ENCODE results near the gene MMP24. TPM values are rescaled to one million over a fixed set of nuclear protein-coding genes. Genes with fewer than 3 reads are reported as not detected.

MMP24 gene
- total and polyA plus RNA-seq, 2 of the 13 experiments (the other 11 are each of a cell fraction or from before 2014, with no cell fraction given), result 0.29 to 0.35 TPM

DNA sequence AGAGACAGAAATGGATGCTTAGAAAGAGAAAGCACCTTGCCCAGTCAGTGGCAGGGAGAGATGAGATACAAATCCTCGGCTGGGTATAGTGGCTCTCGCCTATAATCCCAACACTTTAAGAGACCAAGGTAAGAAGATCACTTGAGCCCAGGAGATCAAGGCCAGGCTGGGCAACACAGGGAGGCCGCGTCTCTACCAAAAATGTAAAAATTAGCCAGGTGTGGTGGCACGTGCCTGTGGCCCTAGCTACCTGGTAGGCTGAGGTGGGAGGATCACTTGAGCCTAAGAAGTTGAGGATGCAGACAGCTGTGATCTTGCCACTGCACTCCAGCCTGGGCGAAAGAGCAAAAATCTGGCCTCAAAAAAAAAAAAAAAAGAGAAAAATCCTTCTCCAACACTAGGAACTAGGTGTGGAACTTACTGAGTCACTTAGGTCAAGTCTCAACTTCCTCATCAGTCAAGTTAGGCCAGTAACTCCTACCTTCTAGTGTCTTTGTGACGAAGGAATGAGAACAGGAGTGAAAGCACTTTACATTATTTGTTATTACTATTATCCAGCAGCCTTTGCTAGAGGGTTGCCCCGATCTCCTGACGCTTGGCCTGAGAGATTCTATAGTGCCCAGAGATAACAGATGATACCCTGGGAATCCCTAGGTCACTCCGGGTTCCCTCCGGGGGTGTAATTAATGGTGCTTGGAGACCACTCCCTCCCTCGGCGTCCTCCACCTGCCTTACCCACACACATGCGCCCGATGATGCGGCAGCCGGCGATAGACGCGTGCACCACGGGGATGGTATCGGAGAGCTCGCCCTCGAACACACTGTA, 57.2 kb downstream of the MMP24 start (continued):
- TF ChIP-seq, protein P1, sequence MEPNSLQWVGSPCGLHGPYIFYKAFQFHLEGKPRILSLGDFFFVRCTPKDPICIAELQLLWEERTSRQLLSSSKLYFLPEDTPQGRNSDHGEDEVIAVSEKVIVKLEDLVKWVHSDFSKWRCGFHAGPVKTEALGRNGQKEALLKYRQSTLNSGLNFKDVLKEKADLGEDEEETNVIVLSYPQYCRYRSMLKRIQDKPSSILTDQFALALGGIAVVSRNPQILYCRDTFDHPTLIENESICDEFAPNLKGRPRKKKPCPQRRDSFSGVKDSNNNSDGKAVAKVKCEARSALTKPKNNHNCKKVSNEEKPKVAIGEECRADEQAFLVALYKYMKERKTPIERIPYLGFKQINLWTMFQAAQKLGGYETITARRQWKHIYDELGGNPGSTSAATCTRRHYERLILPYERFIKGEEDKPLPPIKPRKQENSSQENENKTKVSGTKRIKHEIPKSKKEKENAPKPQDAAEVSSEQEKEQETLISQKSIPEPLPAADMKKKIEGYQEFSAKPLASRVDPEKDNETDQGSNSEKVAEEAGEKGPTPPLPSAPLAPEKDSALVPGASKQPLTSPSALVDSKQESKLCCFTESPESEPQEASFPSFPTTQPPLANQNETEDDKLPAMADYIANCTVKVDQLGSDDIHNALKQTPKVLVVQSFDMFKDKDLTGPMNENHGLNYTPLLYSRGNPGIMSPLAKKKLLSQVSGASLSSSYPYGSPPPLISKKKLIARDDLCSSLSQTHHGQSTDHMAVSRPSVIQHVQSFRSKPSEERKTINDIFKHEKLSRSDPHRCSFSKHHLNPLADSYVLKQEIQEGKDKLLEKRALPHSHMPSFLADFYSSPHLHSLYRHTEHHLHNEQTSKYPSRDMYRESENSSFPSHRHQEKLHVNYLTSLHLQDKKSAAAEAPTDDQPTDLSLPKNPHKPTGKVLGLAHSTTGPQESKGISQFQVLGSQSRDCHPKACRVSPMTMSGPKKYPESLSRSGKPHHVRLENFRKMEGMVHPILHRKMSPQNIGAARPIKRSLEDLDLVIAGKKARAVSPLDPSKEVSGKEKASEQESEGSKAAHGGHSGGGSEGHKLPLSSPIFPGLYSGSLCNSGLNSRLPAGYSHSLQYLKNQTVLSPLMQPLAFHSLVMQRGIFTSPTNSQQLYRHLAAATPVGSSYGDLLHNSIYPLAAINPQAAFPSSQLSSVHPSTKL (CRISPR knock-in tag; IDR thresholded peaks at IDR 0.05), result no peak
- TF ChIP-seq ZNF547 (CRISPR knock-in tag; IDR thresholded peaks at IDR 0.05) (no peak), KDM6A (CRISPR knock-in tag; IDR thresholded peaks at IDR 0.05; ENCODE audit: low read depth) (no peak), ZNF224 (CRISPR knock-in tag; IDR thresholded peaks at IDR 0.05) (no peak), ATRX (CRISPR knock-in tag; IDR thresholded peaks at IDR 0.05; ENCODE audit: borderline replicate concordance) (peak; percentile 32; the same call in 1 of the 2 replicates), RBM22 (optimal IDR thresholded peaks at IDR 0.05; ENCODE audit: low read length) (peak; percentile 69), CEBPB (IDR thresholded peaks at IDR 0.05; ENCODE audit: borderline replicate concordance, low read depth, low read length) (no peak), RBM39 (IDR thresholded peaks at IDR 0.05; ENCODE audit: low read depth, low read length, poor library complexity, severe bottlenecking) (no peak), PHF5A (CRISPR knock-in tag; IDR thresholded peaks at IDR 0.05; ENCODE audit: low read depth, unreplicated experiment) (no peak), SMC3 (IDR thresholded peaks at IDR 0.05; ENCODE audit: low read length) (no peak), ZFP36 (IDR thresholded peaks at IDR 0.05; ENCODE audit: borderline replicate concordance, low read depth, low read length, partially characterized antibody) (no peak), ZNF563 (CRISPR knock-in tag; IDR thresholded peaks at IDR 0.05) (peak; percentile 9), ZNF749 (CRISPR knock-in tag; IDR thresholded peaks at IDR 0.05; ENCODE audit: borderline replicate concordance) (no peak), ZNF510 (CRISPR knock-in tag; IDR thresholded peaks at IDR 0.05; ENCODE audit: low read depth) (no peak), ZKSCAN5 (CRISPR knock-in tag; IDR thresholded peaks at IDR 0.05) (no peak)
- TF ChIP-seq, protein P2, sequence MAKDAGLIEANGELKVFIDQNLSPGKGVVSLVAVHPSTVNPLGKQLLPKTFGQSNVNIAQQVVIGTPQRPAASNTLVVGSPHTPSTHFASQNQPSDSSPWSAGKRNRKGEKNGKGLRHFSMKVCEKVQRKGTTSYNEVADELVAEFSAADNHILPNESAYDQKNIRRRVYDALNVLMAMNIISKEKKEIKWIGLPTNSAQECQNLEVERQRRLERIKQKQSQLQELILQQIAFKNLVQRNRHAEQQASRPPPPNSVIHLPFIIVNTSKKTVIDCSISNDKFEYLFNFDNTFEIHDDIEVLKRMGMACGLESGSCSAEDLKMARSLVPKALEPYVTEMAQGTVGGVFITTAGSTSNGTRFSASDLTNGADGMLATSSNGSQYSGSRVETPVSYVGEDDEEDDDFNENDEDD (CRISPR knock-in tag; IDR thresholded peaks at IDR 0.05; ENCODE audit: borderline replicate concordance), result peak; percentile 13; the same call in 1 of the 2 replicates
- TF ChIP-seq, protein P3, sequence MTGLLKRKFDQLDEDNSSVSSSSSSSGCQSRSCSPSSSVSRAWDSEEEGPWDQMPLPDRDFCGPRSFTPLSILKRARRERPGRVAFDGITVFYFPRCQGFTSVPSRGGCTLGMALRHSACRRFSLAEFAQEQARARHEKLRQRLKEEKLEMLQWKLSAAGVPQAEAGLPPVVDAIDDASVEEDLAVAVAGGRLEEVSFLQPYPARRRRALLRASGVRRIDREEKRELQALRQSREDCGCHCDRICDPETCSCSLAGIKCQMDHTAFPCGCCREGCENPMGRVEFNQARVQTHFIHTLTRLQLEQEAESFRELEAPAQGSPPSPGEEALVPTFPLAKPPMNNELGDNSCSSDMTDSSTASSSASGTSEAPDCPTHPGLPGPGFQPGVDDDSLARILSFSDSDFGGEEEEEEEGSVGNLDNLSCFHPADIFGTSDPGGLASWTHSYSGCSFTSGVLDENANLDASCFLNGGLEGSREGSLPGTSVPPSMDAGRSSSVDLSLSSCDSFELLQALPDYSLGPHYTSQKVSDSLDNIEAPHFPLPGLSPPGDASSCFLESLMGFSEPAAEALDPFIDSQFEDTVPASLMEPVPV (CRISPR knock-in tag; IDR thresholded peaks at IDR 0.05), result no peak; the same call in 1 of the 2 replicates
- TF ChIP-seq, protein P4, sequence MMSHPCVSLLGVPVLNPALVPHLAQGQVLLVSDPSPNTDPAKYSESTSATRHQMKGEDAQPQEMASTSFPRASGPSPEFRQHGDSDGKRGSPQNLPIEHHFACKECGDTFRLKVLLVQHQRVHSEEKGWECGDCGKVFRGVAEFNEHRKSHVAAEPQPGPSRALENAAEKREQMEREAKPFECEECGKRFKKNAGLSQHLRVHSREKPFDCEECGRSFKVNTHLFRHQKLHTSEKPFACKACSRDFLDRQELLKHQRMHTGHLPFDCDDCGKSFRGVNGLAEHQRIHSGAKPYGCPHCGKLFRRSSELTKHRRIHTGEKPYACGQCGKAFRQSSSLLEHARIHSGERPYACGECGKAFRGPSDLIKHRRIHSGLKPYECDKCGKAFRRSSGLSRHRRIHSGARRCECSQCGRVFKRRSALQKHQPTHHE (CRISPR knock-in tag; IDR thresholded peaks at IDR 0.05; ENCODE audit: borderline replicate concordance), result no peak

Measured in HepG2 (cell line).